K562 (cell line): ENCODE results near the gene OR2W3. TPM values are rescaled to one million over a fixed set of nuclear protein-coding genes. Genes with fewer than 3 reads are reported as not detected.
A peak's percentile ranks its signal among the peaks of the same experiment; 100 is the strongest.
"Not testable (repeated sequence)": the region's sequence is repeated elsewhere in the genome, so short reads cannot be mapped to it uniquely, and the experiment has no call there.

Experiments
- ATF1 ChIP-seq, 2 experiments: fragments of 450-650 bp in 1 of 2; IDR thresholded peaks; 2 replicates each; pipeline ENCODE4 v1.6.1; 2016; ENCODE audit warnings: missing compliant biosample characterization in 1 of 2, missing genetic modification characterization in 1 of 2
- ATF7 ChIP-seq: fragments of 450-650 bp; IDR thresholded peaks from 2 replicates; pipeline ENCODE4 v1.7.1; 2014; ENCODE audit warnings: mild to moderate bottlenecking, moderate library complexity
- BCOR ChIP-seq: fragments of 450-650 bp; IDR thresholded peaks from 2 replicates; pipeline ENCODE4 v1.6.1; 2016
- CBFB ChIP-seq: sonication (generic); formaldehyde crosslinking; IDR thresholded peaks from 2 replicates; pipeline ENCODE4 v1.4.0; 2020; ENCODE audit warnings: mild to moderate bottlenecking, missing genetic modification reagents
- ELF1 ChIP-seq: fragments of 200-800 bp; sonication (Bioruptor generic); IDR thresholded peaks from 2 replicates; pipeline ENCODE4 v1.6.1; 2016; ENCODE audit warnings: missing genetic modification characterization, missing compliant biosample characterization
- ERF ChIP-seq: fragments of 450-650 bp; formaldehyde crosslinking; IDR thresholded peaks from 2 replicates; pipeline ENCODE4 v1.4.0; 2020; ENCODE audit warnings: mild to moderate bottlenecking, mixed read lengths
- FIP1L1 ChIP-seq: fragments of 200-400 bp; formaldehyde crosslinking; IDR thresholded peaks from 2 replicates; pipeline ENCODE4 v1.6.1; 2018; ENCODE audit warnings: mild to moderate bottlenecking, low read depth, low read length; ENCODE audit not compliant: poor library complexity, severe bottlenecking
- HMGN3 ChIP-seq: IDR thresholded peaks from 2 replicates; pipeline ENCODE4 v1.6.1; 2011; ENCODE audit warnings: borderline replicate concordance, low read depth, mild to moderate bottlenecking, mixed read lengths, low read length; ENCODE audit not compliant: insufficient read length; ENCODE audit errors: extremely low read depth
- KDM5B ChIP-seq: fragments of 200-600 bp; sonication (generic); IDR thresholded peaks from 2 replicates; pipeline ENCODE4 v1.6.1; 2012; ENCODE audit warnings: low read depth, mild to moderate bottlenecking, moderate library complexity, low read length, control low read depth, inconsistent platforms; ENCODE audit not compliant: insufficient replicate concordance
- RBFOX2 ChIP-seq: fragments of 200-400 bp; formaldehyde crosslinking; IDR thresholded peaks from 2 replicates; pipeline ENCODE4 v1.6.1; 2017; ENCODE audit warnings: low read depth, mild to moderate bottlenecking, low read length, moderate library complexity
- TARDBP ChIP-seq: fragments of 450-650 bp; IDR thresholded peaks from 2 replicates; pipeline ENCODE4 v1.6.1; 2016
- polyA plus RNA-seq, 8 experiments: library from polyadenylated mRNA; depleted of rRNA in 4 of 8; stranded (reverse) in 5 of 8; unstranded in 3 of 8; fragments of >200 nt; fragmentation: Nextera tagmentation in 2 of 8; fragmentation: Illumina TruSeq in 1 of 8; extraction: Ambion mirVana in 2 of 8; extraction: Trizol in 1 of 8; gene quantifications; 2 replicates each; pipeline versions ENCODE4 v1.2.1 to v1.2.3, GENCODE V29; 2011 to 2014; ENCODE audit warnings: inconsistent platforms in 1 of 8, missing spikeins in 1 of 8
- total RNA-seq, 7 experiments: library from RNA; depleted of rRNA in 6 of 7; stranded (reverse); fragments of >200 nt in 6 of 7; fragmentation: Illumina TruSeq in 2 of 7; extraction: Trizol in 2 of 7; gene quantifications; 2 replicates each; pipeline versions ENCODE4 v1.2.1 to v1.2.3, GENCODE V29; 2011 to 2021; ENCODE audit warnings: low replicate concordance in 1 of 7
- TF ChIP-seq, protein P1 (sequence below): sonication (generic); formaldehyde crosslinking; IDR thresholded peaks from 2 replicates; pipeline ENCODE4 v1.8.1; 2023; ENCODE audit warnings: mild to moderate bottlenecking, missing genetic modification reagents
- TF ChIP-seq, protein P2 (sequence below): IDR thresholded peaks from 2 replicates; pipeline ENCODE4 v1.6.1; 2011; ENCODE audit warnings: borderline replicate concordance, low read depth, mild to moderate bottlenecking, moderate library complexity, low read length; ENCODE audit not compliant: insufficient read depth, poor library complexity, severe bottlenecking
- TF ChIP-seq, protein P3 (sequence below), 2 experiments: IDR thresholded peaks; 2 replicates each; pipeline ENCODE4 v1.6.1; 2012; ENCODE audit warnings: improper control_type of control experiment in 2 of 2, low read depth in 2 of 2, low read length in 2 of 2, borderline replicate concordance in 1 of 2
- TF ChIP-seq, protein P4 (sequence below): sonication (generic); formaldehyde crosslinking; IDR thresholded peaks from 2 replicates; pipeline ENCODE4 v1.8.0; 2022; ENCODE audit warnings: missing genetic modification reagents, mild to moderate bottlenecking, moderate library complexity, borderline replicate concordance

The OR2W3 gene
- total and polyA plus RNA-seq, 9 of the 15 experiments (the other 6 are each of a cell fraction or from before 2014, with no cell fraction given) = 0.67 to 7.6 (median 3.7) TPM

DNA sequence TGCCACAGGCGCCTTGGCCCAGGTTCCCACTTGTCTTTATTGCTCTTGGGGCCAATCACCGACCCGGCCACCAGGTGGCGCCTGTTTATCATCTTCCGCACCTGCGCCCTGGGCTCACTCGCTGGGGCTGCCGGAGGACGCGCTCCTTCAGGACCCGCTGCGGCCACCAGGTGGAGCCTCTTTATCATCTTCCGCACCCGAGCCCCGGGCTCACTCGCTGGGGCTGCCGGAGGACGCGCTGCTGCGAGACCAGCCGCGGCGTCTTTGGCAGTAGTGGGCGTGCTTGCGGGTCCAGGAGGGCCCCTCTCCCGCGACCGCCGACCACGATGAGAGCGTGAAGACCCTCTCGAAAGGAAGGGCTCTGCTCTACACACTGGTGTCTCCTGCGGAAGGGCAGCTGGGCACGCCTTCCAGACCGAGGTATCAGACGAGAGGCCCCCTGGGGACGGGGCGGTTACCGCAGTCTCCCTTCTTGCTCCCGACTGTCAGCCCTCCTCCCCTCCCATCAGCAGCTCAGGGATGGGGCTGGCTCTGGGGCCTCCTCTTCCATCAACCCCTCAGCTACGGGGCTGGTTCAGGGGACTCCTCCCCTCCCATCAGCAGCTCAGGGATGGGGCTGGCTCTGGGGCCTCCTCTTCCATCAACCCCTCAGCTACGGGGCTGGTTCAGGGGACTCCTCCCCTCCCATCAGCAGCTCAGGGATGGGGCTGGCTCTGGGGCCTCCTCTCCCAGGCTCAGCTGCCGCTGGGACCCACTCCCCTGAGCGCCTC, 41.8 kb downstream of the OR2W3 start (continued):
- TF ChIP-seq, protein P1, sequence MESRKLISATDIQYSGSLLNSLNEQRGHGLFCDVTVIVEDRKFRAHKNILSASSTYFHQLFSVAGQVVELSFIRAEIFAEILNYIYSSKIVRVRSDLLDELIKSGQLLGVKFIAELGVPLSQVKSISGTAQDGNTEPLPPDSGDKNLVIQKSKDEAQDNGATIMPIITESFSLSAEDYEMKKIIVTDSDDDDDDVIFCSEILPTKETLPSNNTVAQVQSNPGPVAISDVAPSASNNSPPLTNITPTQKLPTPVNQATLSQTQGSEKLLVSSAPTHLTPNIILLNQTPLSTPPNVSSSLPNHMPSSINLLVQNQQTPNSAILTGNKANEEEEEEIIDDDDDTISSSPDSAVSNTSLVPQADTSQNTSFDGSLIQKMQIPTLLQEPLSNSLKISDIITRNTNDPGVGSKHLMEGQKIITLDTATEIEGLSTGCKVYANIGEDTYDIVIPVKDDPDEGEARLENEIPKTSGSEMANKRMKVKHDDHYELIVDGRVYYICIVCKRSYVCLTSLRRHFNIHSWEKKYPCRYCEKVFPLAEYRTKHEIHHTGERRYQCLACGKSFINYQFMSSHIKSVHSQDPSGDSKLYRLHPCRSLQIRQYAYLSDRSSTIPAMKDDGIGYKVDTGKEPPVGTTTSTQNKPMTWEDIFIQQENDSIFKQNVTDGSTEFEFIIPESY = peak; percentile 62; the same call in 1 of the 2 replicates
- TF ChIP-seq RBFOX2 (peak; percentile 83), HMGN3 (peak; percentile 31), ELF1 (peak; percentile 55; the same call in 1 of the 2 replicates), TARDBP (0 out of 2 replicates have a peak, but pooled peaks have one; percentile 48), KDM5B (peak; percentile 59), CBFB (CRISPR knock-in tag) (0 out of 2 replicates have a peak, but pooled peaks have one; percentile 29), FIP1L1 (peak; percentile 90), ATF1 (tag; IDR thresholded peaks at IDR 0.05) (peak; percentile 52), BCOR (0 out of 2 replicates have a peak, but pooled peaks have one; percentile 34), ATF7 (peak; percentile 60), ERF (CRISPR knock-in tag) (0 out of 2 replicates have a peak, but pooled peaks have one; percentile 40)
- TF ChIP-seq, protein P2, sequence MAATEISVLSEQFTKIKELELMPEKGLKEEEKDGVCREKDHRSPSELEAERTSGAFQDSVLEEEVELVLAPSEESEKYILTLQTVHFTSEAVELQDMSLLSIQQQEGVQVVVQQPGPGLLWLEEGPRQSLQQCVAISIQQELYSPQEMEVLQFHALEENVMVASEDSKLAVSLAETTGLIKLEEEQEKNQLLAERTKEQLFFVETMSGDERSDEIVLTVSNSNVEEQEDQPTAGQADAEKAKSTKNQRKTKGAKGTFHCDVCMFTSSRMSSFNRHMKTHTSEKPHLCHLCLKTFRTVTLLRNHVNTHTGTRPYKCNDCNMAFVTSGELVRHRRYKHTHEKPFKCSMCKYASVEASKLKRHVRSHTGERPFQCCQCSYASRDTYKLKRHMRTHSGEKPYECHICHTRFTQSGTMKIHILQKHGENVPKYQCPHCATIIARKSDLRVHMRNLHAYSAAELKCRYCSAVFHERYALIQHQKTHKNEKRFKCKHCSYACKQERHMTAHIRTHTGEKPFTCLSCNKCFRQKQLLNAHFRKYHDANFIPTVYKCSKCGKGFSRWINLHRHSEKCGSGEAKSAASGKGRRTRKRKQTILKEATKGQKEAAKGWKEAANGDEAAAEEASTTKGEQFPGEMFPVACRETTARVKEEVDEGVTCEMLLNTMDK = peak; percentile 93
- TF ChIP-seq, protein P3, sequence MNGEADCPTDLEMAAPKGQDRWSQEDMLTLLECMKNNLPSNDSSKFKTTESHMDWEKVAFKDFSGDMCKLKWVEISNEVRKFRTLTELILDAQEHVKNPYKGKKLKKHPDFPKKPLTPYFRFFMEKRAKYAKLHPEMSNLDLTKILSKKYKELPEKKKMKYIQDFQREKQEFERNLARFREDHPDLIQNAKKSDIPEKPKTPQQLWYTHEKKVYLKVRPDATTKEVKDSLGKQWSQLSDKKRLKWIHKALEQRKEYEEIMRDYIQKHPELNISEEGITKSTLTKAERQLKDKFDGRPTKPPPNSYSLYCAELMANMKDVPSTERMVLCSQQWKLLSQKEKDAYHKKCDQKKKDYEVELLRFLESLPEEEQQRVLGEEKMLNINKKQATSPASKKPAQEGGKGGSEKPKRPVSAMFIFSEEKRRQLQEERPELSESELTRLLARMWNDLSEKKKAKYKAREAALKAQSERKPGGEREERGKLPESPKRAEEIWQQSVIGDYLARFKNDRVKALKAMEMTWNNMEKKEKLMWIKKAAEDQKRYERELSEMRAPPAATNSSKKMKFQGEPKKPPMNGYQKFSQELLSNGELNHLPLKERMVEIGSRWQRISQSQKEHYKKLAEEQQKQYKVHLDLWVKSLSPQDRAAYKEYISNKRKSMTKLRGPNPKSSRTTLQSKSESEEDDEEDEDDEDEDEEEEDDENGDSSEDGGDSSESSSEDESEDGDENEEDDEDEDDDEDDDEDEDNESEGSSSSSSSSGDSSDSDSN (IDR thresholded peaks at IDR 0.05; ENCODE audit: borderline replicate concordance in 1 of 2, low read depth in 2 of 2, low read length in 2 of 2) = peak; percentile 80 to 89
- TF ChIP-seq, protein P4, sequence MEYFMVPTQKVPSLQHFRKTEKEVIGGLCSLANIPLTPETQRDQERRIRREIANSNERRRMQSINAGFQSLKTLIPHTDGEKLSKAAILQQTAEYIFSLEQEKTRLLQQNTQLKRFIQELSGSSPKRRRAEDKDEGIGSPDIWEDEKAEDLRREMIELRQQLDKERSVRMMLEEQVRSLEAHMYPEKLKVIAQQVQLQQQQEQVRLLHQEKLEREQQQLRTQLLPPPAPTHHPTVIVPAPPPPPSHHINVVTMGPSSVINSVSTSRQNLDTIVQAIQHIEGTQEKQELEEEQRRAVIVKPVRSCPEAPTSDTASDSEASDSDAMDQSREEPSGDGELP = peak; percentile 76
- not testable (repeated sequence) for TF ChIP-seq ATF1 (CRISPR knock-in tag; IDR thresholded peaks at IDR 0.05)
